HFF-Myc (cell line): Measurements from ENCODE around the gene ARHGAP33.

Experiments used
- DNase-seq: peaks from one replicate; pipeline ENCODE4 v3.0.0-alpha.2; 2011; ENCODE audit warnings: low read depth; ENCODE audit errors: extremely low read depth
- H3K4me3 ChIP-seq: replicated peaks from 2 replicates; pipeline ENCODE4 v1.5.1; 2011; ENCODE audit warnings: low read depth, mild to moderate bottlenecking, control low read depth, low read length
- TF ChIP-seq, protein P1 (sequence below): IDR thresholded peaks from 2 replicates; pipeline ENCODE4 v1.5.1; 2012; ENCODE audit warnings: mild to moderate bottlenecking, low read depth, low read length, control low read depth; ENCODE audit errors: missing control alignments

ARHGAP33 gene

GRCh38 chr19:35811317-35812219, 36.2 kb downstream of the ARHGAP33 start:
- H3K4me3 ChIP-seq = no peak overlapping the region
- TF ChIP-seq, protein P1, sequence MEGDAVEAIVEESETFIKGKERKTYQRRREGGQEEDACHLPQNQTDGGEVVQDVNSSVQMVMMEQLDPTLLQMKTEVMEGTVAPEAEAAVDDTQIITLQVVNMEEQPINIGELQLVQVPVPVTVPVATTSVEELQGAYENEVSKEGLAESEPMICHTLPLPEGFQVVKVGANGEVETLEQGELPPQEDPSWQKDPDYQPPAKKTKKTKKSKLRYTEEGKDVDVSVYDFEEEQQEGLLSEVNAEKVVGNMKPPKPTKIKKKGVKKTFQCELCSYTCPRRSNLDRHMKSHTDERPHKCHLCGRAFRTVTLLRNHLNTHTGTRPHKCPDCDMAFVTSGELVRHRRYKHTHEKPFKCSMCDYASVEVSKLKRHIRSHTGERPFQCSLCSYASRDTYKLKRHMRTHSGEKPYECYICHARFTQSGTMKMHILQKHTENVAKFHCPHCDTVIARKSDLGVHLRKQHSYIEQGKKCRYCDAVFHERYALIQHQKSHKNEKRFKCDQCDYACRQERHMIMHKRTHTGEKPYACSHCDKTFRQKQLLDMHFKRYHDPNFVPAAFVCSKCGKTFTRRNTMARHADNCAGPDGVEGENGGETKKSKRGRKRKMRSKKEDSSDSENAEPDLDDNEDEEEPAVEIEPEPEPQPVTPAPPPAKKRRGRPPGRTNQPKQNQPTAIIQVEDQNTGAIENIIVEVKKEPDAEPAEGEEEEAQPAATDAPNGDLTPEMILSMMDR = no peak
- no peak for DNase-seq

DNA sequence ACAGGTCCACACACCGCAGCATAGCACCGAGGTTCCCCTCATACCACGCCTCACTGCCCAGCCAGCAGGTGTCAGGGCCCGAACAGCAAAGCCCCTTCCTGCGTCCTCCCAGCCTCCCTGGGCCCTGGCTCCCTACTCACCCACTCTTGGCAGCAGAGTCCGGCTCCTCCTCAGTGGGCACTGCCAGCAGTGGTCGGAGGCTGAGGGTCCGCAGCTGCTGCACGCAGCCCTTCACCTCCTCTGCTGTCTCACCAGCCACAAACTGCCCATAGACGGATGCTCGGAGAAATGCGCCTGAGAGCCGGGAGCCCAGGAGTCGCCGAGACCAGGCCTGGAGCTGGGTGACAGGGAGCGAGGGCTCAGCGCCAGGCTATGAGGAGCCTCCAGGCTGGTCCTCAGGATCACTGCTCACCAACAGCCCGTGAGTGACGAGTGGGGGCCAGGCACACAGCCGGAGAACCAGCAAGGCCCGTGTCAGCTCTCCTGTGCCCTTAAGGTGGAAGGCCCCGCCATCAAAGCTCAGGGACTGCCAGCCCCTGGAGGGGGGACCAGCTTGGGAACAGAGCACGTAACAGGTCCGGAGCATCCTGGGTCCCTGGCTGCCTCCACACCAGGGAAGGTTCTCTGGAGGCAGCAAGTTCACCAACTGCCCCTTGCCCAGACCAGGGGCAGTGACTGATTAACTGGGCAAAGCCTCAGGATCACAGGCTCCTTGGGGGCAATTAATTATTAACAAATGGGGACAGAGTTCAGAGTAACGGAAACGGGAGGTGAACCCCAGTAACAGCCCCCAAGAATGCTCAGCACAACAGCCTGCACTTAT, 37.1 kb downstream of the ARHGAP33 start, which contains the start of gene PRODH2:
PRODH2 (minus strand) TSS at position 626 of the 823 bp plus-strand sequence; CDS start at position 586, 40 bp downstream.
- DNase-seq = no peak
- TF ChIP-seq, protein P1 = no peak
- no peak within 1 kb of the TSS for H3K4me3 ChIP-seq

DNA sequence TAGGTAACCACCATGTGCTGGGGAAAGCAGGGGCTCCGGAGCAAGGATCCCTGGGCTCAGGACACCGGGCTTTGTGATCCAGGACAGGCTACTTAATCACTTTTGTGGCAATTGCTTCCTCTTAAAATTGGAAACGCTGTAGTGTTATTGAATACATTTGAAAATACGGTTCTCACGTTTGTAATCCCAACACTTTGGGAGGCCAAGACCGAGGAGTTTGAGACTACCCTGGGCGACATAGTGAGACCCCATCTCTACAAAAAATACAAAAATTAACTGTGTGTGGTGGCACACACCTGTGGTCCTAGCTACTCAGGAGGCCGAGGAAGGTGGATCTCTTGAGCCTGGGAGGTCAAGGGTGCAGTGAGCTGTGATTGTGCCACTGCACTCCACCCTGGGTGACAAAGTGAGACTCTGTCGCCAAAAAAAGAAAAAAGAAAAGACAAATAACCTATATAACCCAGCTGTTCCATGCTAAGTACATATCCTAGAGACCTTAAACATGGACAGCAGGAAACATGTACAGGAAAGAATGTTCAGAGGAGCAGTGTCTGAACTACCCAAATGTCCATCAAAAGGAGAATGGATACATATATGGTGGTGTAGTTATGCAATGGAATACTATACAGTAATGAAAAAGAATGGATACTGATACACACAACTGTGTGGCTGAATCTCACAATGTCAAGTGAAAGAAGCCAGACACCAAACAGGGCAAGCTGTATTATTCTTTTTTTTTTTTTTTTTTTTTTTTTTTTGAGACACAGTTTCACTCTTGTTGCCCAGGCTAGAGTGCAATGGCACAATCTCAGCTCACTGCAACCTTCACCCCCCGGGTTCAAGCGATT, 37.9 kb downstream of the ARHGAP33 start:
- TF ChIP-seq, protein P1 = no peak

GRCh38 chr19:35816262-35816661, 40.9 kb downstream of the ARHGAP33 start:
- no peak for DNase-seq
- TF ChIP-seq, protein P1 = no peak
- H3K4me3 ChIP-seq = no peak overlapping the region

More for the DNA sequence above, 37.9 kb downstream of the ARHGAP33 start:
- DNase-seq = no peak
- no peak overlapping the region for H3K4me3 ChIP-seq

DNA sequence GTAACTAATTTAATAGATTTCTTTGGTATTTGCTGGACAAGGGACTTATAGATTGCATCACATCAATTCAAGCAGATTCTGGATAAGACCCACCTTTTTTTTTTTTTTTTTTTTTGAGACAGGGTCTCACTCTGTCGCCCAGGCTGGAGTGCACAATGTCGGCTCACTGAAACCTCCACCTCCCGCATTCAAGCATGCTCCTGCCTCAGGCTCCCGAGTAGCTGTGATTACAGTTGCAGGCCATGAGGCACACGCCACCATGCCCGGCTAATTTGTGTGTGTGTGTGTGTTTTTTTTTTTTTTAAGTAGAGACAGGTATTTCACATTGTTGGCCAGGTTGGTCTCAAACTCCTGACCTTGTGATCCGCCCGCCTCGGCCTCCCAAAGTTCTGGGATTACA, 41.5 kb downstream of the ARHGAP33 start:
- TF ChIP-seq, protein P1 = no peak
- no peak for DNase-seq
- no peak overlapping the region for H3K4me3 ChIP-seq

DNA sequence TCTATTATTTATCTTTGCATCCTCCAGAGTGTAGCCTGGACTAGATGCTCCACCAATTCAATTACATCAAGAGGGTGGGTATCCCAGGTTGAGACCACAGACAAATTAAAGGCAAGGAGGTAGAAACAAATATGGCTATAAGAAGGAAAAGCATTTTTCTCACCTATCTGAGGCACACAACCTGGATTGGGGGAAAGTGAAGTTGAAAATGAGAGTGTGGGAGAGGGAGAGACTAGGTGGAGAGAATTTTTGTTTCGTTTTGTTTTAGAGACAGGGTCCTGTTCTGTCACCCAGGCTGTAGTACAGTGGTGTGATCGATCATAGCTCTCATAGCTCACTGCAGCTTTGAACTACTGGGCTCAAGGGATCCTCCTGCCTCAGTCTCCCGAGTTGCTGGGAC, 43.1 kb downstream of the ARHGAP33 start:
- no peak for DNase-seq
- TF ChIP-seq, protein P1 = no peak
- H3K4me3 ChIP-seq = no peak overlapping the region
